Gastrocnemius medialis (tissue), 4 donors: Measurements from ENCODE around the gene NAPEPLD.

ENCODE experiments used
- POLR2A ChIP-seq, 2 donors: fragments of 450-650 bp; IDR thresholded peaks; one replicate each; pipeline ENCODE4 v1.6.1; 2017; ENCODE audit warnings: antibody characterized with exemption in 2 of 2, mild to moderate bottlenecking in 2 of 2, moderate library complexity in 2 of 2
- TF ChIP-seq, protein P1 (sequence below), 5 experiments: fragments of 450-650 bp in 3 of 5; fragments of 200-600 bp in 2 of 5; sonication (generic) in 2 of 5; IDR thresholded peaks in 4 of 5; conservative IDR thresholded peaks in 1 of 5; 1 replicate in 4 of 5; 2 replicates in 1 of 5; pipeline ENCODE4 v1.5.1; 2016 to 2019; ENCODE audit warnings: antibody characterized with exemption in 5 of 5, mild to moderate bottlenecking in 3 of 5, moderate library complexity in 3 of 5

DNA sequence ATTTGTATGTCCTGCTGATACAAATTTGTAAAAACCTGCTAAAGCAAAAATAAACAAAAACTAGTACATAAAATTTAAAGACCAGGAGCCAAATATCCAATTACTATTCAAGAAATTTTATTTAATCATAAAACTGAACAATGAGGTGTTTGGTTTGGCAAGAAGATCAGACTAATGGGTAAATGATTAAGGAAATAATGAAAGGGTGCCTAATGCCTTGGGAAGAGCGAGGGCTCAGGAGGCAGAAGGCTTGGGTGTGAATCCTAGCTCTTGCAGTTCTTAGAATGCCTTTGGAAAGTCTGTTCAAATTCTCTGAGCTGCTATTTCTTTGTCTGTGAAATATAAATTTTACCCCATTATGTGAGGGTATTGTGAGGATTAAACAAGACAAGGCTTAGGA lies 32.4 kb downstream of the NAPEPLD start:
- TF ChIP-seq, protein P1, sequence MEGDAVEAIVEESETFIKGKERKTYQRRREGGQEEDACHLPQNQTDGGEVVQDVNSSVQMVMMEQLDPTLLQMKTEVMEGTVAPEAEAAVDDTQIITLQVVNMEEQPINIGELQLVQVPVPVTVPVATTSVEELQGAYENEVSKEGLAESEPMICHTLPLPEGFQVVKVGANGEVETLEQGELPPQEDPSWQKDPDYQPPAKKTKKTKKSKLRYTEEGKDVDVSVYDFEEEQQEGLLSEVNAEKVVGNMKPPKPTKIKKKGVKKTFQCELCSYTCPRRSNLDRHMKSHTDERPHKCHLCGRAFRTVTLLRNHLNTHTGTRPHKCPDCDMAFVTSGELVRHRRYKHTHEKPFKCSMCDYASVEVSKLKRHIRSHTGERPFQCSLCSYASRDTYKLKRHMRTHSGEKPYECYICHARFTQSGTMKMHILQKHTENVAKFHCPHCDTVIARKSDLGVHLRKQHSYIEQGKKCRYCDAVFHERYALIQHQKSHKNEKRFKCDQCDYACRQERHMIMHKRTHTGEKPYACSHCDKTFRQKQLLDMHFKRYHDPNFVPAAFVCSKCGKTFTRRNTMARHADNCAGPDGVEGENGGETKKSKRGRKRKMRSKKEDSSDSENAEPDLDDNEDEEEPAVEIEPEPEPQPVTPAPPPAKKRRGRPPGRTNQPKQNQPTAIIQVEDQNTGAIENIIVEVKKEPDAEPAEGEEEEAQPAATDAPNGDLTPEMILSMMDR (IDR thresholded peaks at IDR 0.05 in 4 of 5, conservative IDR thresholded peaks at IDR 0.05 in 1 of 5): no peak
- TF ChIP-seq POLR2A (IDR thresholded peaks at IDR 0.05): no peak
